Activated CD8-positive, alpha-beta T cell treated with anti-CD3 and anti-CD28 coated beads for 36 hours (primary cell): Measurements from ENCODE around the gene ACACA. TPM values are rescaled to one million over a fixed set of nuclear protein-coding genes. Genes with fewer than 3 reads are reported as not detected.

ENCODE experiments used
- ATAC-seq: fragments of 200-7000 bp; cut with Tn5 transposase; one replicate; pipeline ENCODE4 v1.10.0; 2021; ENCODE audit warnings: mild to moderate bottlenecking, moderate library complexity
- CTCF ChIA-PET: fragments of 350-600 bp; sonication (Branson Sonifier 250); formaldehyde crosslinking; loops from one replicate; lab custom pipeline; 2021; ENCODE audit warnings: antibody characterized with exemption; lab: Charles Lee
- POLR2A ChIA-PET: fragments of 350-600 bp; sonication (Branson Sonifier 250); formaldehyde crosslinking; loops from one replicate; lab custom pipeline; 2021; ENCODE audit warnings: antibody characterized with exemption; lab: Charles Lee
- DNase-seq: peaks from one replicate; pipeline ENCODE4 v3.0.0-alpha.2; 2020
- H3K27ac Mint-ChIP-seq: one replicate; pipeline ENCODE4 v1.8.0; 2021; ENCODE audit warnings: mild to moderate bottlenecking, mixed read lengths
- H3K27me3 Mint-ChIP-seq: one replicate; pipeline ENCODE4 v1.8.0; 2021; ENCODE audit warnings: mixed read lengths
- H3K36me3 Mint-ChIP-seq: one replicate; pipeline ENCODE4 v1.8.0; 2021; ENCODE audit warnings: low read depth, mixed read lengths
- H3K4me1 Mint-ChIP-seq: one replicate; pipeline ENCODE4 v1.8.0; 2021; ENCODE audit warnings: low read depth, mixed read lengths
- H3K4me3 Mint-ChIP-seq: one replicate; pipeline ENCODE4 v1.8.0; 2021; ENCODE audit warnings: mild to moderate bottlenecking, moderate library complexity, mixed read lengths
- H3K9me3 Mint-ChIP-seq: one replicate; pipeline ENCODE4 v1.8.0; 2021; ENCODE audit warnings: mixed read lengths
- intact Hi-C: fragments of 100-400 bp; cut with micrococcal nuclease; formaldehyde crosslinking; loops from one replicate; pipeline ENCODE4 v1.10.0; 2022
- total RNA-seq, 2 experiments: library from RNA; stranded (reverse); gene quantifications; one replicate each; pipeline ENCODE4 v1.2.3, GENCODE V29; 2021
- TF ChIP-seq, protein P1 (sequence below): fragments of 200-600 bp; IDR thresholded peaks from one replicate; pipeline ENCODE4 v1.8.0; 2022; ENCODE audit warnings: antibody characterized with exemption, mild to moderate bottlenecking

The ACACA gene
- total RNA-seq, 2 experiments from 2014 or later: 66.0 to 68.2 TPM

DNA sequence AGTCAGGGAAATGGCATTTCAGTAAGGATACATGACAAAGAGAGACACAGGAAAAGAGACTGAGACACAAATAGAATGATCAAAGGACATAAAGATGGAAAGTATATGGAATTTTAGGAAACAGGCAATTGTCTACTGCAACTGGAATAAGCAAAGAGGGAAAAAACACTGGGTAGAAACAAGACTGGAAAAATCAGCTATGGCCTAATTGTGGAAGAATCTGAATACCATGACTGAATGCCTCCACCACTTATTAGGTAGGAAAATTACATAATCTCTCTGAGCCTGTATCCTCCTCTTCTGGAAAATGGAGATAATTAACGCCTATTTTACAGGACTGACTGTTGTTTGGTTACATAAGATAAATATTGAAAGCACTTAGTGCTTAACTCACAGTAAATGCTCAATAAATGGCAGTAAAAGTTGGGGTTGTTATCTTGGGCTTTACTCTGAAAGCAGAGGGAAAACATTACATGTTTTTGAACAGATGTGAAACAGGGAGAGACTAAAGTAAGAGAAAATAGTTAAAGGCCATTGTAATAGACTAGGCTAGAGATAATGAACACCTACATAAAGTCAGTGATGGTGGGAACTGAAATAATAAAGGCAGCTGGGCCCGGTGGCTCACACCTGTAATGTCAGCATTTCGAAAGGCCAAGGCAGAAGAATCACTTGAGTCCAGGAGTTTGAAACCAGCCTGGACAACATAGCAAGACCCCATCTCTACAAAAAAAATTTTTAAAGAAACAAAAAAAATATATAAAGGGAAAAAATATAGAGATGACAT lies 94.3 kb downstream of the ACACA start:
- TF ChIP-seq, protein P1, sequence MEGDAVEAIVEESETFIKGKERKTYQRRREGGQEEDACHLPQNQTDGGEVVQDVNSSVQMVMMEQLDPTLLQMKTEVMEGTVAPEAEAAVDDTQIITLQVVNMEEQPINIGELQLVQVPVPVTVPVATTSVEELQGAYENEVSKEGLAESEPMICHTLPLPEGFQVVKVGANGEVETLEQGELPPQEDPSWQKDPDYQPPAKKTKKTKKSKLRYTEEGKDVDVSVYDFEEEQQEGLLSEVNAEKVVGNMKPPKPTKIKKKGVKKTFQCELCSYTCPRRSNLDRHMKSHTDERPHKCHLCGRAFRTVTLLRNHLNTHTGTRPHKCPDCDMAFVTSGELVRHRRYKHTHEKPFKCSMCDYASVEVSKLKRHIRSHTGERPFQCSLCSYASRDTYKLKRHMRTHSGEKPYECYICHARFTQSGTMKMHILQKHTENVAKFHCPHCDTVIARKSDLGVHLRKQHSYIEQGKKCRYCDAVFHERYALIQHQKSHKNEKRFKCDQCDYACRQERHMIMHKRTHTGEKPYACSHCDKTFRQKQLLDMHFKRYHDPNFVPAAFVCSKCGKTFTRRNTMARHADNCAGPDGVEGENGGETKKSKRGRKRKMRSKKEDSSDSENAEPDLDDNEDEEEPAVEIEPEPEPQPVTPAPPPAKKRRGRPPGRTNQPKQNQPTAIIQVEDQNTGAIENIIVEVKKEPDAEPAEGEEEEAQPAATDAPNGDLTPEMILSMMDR: no peak
- no peak for DNase-seq
- POLR2A ChIA-PET: no interaction called here
- peaks cover 38% of the 10 kb centered on the region for H3K36me3 Mint-ChIP-seq
- H3K27me3 Mint-ChIP-seq: no peaks in the 10 kb centered on the region
- no peak overlapping the region for H3K27ac Mint-ChIP-seq
- no peak for ATAC-seq
- no peaks in the 10 kb centered on the region for H3K9me3 Mint-ChIP-seq
- CTCF ChIA-PET: interaction anchor here (0.6 to 1.3 kb wide), 2 partner anchors 13 to 265 kb away, joined by 3 to 4 read pairs; no protein-coding TSS in a partner anchor
- peaks cover 2% of the 10 kb centered on the region for H3K4me1 Mint-ChIP-seq
- intact Hi-C loops: no loop called here
- H3K4me3 Mint-ChIP-seq: no peak overlapping the region

DNA sequence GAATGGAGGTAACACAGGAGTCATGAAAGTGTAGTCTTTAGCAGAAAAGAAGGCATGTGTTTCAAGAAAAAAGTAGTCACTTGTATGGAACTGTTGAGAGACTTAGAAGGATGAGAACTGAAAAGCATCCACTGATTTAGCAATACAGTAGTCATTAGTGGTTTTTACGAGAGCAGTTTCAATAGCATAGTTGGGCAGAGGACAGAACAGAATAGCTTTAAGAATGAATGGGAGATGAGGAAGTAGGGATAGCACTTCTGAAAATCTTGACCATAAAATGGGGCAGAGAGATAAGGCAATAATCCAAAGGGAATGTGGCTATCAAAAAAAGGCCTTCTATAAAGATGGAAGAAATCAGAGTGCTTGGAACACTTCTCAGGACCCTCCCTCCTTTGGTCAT lies 95.7 kb downstream of the ACACA start:
- POLR2A ChIA-PET: no interaction called here

DNA sequence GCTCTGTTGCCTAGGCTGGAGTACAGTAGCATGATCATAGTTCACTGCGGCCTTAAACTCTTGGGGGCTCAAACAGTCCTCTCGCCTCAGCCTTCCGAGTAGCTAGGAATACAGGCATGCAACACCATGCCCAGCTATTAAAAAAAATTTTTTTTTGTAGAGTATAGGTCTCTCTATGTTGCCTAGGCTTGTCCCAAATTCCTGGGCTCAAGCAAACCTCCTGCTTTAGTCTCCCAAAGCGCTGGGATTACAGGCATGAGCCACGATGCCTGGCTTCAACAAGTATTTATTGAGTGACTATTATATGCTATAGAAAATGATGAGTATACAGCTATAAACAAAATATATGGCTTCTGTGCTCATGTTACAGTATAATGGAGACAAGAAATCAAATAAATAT lies 97.6 kb downstream of the ACACA start:
- ATAC-seq: no peak
- Mint-ChIP-seq H3K9me3 (no peaks in the 10 kb centered on the region), H3K4me3 (no peak overlapping the region), H3K27me3 (no peaks in the 10 kb centered on the region), H3K4me1 (peaks cover 2% of the 10 kb centered on the region), H3K27ac (no peak overlapping the region), H3K36me3 (peaks cover 21% of the 10 kb centered on the region)
- CTCF ChIA-PET: no interaction called here
- POLR2A ChIA-PET: interaction anchor here (0.6 kb wide), 1 partner anchor 127 kb away, joined by 3 read pairs; no protein-coding TSS in a partner anchor
- TF ChIP-seq, protein P1: no peak
- DNase-seq: no peak
- intact Hi-C loops: no loop called here

More for the DNA sequence above, 95.7 kb downstream of the ACACA start:
- no peaks in the 10 kb centered on the region for H3K9me3 Mint-ChIP-seq
- TF ChIP-seq, protein P1: no peak
- DNase-seq (no peak), ATAC-seq (no peak)
- H3K4me1 Mint-ChIP-seq: peaks cover 2% of the 10 kb centered on the region
- no peak overlapping the region for H3K4me3 Mint-ChIP-seq
- intact Hi-C loops: no loop called here
- CTCF ChIA-PET: no interaction called here
- H3K27ac Mint-ChIP-seq: no peak overlapping the region
- H3K36me3 Mint-ChIP-seq: peaks cover 32% of the 10 kb centered on the region
- H3K27me3 Mint-ChIP-seq: no peaks in the 10 kb centered on the region

DNA sequence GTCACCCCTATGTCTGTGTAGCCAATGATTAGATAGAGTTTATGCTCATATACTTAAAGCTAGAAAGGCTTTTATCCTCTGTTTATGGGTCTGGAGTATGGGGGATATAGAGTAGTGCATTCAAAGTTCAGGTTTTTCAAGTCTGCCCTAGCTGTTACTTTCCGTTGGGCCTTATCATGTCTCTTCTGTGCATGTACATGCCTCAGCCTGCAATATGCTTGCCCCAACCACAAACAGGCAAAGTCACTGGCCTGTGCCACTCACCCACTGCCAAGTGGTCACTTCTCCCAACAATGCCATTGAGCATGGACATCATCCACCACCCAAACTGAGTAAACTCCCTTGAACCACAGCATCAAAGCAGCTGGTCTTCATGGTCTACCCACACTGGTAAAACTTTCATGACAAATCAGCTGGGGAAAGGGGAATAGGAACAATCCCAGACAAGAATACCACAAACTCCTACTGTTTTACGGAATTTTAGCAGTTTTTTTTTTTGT lies 101.2 kb downstream of the ACACA start:
- DNase-seq: no peak
- Mint-ChIP-seq H3K4me3 (no peak overlapping the region), H3K9me3 (no peaks in the 10 kb centered on the region), H3K4me1 (no peaks in the 10 kb centered on the region), H3K27ac (no peak overlapping the region), H3K36me3 (peaks cover 10% of the 10 kb centered on the region), H3K27me3 (no peaks in the 10 kb centered on the region)
- TF ChIP-seq, protein P1: no peak
- intact Hi-C loops: no loop called here
- CTCF ChIA-PET: no interaction called here
- ATAC-seq: no peak
- POLR2A ChIA-PET: no interaction called here

DNA sequence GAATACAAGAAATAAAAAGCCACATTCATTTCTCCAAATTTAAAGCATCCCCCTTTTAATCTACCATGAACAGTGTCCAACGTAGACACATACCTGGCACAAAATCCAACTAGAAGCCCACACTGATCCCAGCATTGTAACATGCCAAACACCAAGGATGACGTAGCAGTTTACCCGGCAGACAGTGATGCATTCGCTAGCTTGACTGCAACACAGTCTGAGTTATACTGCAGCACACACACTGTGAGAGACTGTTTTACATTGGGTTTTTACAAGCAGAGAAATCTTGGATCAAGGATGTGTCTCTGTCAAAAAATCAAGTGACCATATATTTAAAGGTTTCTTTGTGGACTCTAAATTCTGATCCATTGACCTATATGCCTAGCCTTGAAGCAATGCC lies 105.3 kb downstream of the ACACA start:
- Mint-ChIP-seq H3K4me3 (no peak overlapping the region), H3K36me3 (peaks cover 2% of the 10 kb centered on the region), H3K9me3 (no peaks in the 10 kb centered on the region), H3K4me1 (no peaks in the 10 kb centered on the region), H3K27me3 (no peaks in the 10 kb centered on the region), H3K27ac (no peak overlapping the region)
- ATAC-seq: no peak
- TF ChIP-seq, protein P1: no peak
- CTCF ChIA-PET: interaction anchor here (0.5 to 2.1 kb wide), 2 partner anchors 69 to 253 kb away, joined by 3 to 4 read pairs; no protein-coding TSS in a partner anchor
- DNase-seq: no peak
- POLR2A ChIA-PET: no interaction called here
- intact Hi-C loops: no loop called here
